ENCODE data around the gene ARID2. TPM values are rescaled to one million over a fixed set of nuclear protein-coding genes. Genes with fewer than 3 reads are reported as not detected.
A peak's percentile ranks its signal among the peaks of the same experiment; 100 is the strongest.

Gene ARID2
- total RNA-seq, 4 donors from 2014 or later = 30.3 to 35.8 (median 32.8) TPM

- TF ChIP-seq, protein P1, sequence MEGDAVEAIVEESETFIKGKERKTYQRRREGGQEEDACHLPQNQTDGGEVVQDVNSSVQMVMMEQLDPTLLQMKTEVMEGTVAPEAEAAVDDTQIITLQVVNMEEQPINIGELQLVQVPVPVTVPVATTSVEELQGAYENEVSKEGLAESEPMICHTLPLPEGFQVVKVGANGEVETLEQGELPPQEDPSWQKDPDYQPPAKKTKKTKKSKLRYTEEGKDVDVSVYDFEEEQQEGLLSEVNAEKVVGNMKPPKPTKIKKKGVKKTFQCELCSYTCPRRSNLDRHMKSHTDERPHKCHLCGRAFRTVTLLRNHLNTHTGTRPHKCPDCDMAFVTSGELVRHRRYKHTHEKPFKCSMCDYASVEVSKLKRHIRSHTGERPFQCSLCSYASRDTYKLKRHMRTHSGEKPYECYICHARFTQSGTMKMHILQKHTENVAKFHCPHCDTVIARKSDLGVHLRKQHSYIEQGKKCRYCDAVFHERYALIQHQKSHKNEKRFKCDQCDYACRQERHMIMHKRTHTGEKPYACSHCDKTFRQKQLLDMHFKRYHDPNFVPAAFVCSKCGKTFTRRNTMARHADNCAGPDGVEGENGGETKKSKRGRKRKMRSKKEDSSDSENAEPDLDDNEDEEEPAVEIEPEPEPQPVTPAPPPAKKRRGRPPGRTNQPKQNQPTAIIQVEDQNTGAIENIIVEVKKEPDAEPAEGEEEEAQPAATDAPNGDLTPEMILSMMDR (IDR thresholded peaks at IDR 0.05) = no peak
- no peak for TF ChIP-seq POLR2A (IDR thresholded peaks at IDR 0.05)
- TF ChIP-seq EP300 (IDR thresholded peaks at IDR 0.05) = no peak
- no peak for DNase-seq (ENCODE audit: low spot score in 2 of 2)
- WGBS, 2 donors = 95 to 100% methylated on average over 1 of the region's 1 CpG
Measured at GRCh38 chr12:45886685-45887084, 157.2 kb downstream of the ARID2 start.

GRCh38 chr12:45887544-45887943 is 158.0 kb downstream of the ARID2 start:
- Histone ChIP-seq H3K4me3 (no peak overlapping the region), H3K27ac (no peak overlapping the region), H3K27me3 (no peaks in the 10 kb centered on the region), H3K9me3 (peaks cover 0 to 2% (median 0%) of the 10 kb centered on the region in 4 donors), H3K4me1 (no peaks in the 10 kb centered on the region), H3K36me3 (peaks cover 0 to 32% (median 10%) of the 10 kb centered on the region in 3 donors)
- DNase-seq (ENCODE audit: low spot score in 2 of 2) = no peak
- TF ChIP-seq, protein P1 (IDR thresholded peaks at IDR 0.05) = no peak
- TF ChIP-seq POLR2A (IDR thresholded peaks at IDR 0.05) (no peak), EP300 (IDR thresholded peaks at IDR 0.05) (no peak)
- WGBS, 2 donors = 88 to 89% methylated on average over 5 of the region's 5 CpGs

More at GRCh38 chr12:45886685-45887084, 157.2 kb downstream of the ARID2 start:
- Histone ChIP-seq H3K9me3 (peaks cover 0 to 2% (median 0%) of the 10 kb centered on the region in 4 donors), H3K36me3 (peaks cover 0 to 31% (median 10%) of the 10 kb centered on the region in 3 donors), H3K4me3 (no peak overlapping the region), H3K4me1 (no peaks in the 10 kb centered on the region), H3K27ac (no peak overlapping the region), H3K27me3 (no peaks in the 10 kb centered on the region)

DNA sequence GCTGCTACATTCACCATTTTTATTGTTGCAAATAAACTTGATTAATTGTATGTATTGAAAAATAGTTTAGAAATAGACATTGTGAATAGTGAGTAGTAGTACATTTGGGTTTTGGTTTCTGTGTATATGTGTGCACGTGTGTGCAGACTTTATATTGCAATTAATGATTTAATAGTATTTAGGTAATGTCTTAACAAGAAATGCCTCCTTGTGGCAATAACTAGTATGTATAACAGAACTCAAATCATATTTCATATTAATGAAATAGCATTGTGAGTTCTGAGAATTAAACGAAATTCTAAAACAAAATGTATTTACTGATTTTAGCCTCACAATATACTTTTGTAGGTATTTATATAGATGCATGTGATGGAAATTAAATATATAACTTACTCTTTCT is 160.8 kb downstream of the ARID2 start:
- WGBS, 2 donors = 75 to 76% methylated on average over 2 of the region's 2 CpGs
- TF ChIP-seq EP300 (IDR thresholded peaks at IDR 0.05) (no peak), POLR2A (IDR thresholded peaks at IDR 0.05) (no peak)
- TF ChIP-seq, protein P1 (IDR thresholded peaks at IDR 0.05) = no peak

DNA sequence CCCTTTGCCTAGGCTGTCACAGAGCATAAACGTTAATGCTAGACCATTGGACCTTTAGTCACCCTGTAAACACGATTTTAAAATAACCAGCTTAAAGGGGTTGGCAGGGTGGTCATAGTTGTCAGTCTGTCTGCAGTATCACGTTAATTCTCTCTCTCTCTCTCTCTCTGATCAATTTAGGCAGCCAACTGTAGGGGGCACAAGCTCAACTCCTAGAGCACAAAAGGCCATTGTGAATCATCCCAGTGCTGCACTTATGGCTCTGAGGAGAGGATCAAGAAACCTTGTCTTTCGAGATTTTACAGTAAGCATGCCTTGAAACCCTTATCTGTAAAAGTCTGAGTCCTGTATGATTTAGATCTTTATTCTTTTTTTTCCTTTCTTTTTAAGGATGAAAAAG is 163.7 kb downstream of the ARID2 start:
- no peaks in the 10 kb centered on the region for H3K9me3 ChIP-seq
- peaks cover 0 to 56% (median 2%) of the 10 kb centered on the region in 3 donors for H3K36me3 ChIP-seq
- WGBS, 2 donors = 45 to 48% methylated on average over 4 of the region's 4 CpGs
- DNase-seq (ENCODE audit: low spot score in 2 of 2) = no peak
- TF ChIP-seq POLR2A (IDR thresholded peaks at IDR 0.05) (no peak), EP300 (IDR thresholded peaks at IDR 0.05) (no peak)
- TF ChIP-seq, protein P1 (IDR thresholded peaks at IDR 0.05) = peak in 1 of 5 experiments; percentile 20
- no peaks in the 10 kb centered on the region for H3K27me3 ChIP-seq
- H3K4me3 ChIP-seq = no peak overlapping the region
- H3K4me1 ChIP-seq = no peaks in the 10 kb centered on the region
- no peak overlapping the region for H3K27ac ChIP-seq

More for the DNA sequence above, 160.8 kb downstream of the ARID2 start:
- peaks cover 0 to 2% (median 0%) of the 10 kb centered on the region in 4 donors for H3K9me3 ChIP-seq
- DNase-seq (ENCODE audit: low spot score in 2 of 2) = no peak
- H3K36me3 ChIP-seq = peaks cover 0 to 48% (median 10%) of the 10 kb centered on the region in 3 donors
- no peak overlapping the region for H3K4me3 ChIP-seq
- H3K27me3 ChIP-seq = no peaks in the 10 kb centered on the region
- no peak overlapping the region for H3K27ac ChIP-seq
- H3K4me1 ChIP-seq = no peaks in the 10 kb centered on the region

GRCh38 chr12:45895961-45896360 is 166.5 kb downstream of the ARID2 start:
- peaks cover 0 to 79% (median 2%) of the 10 kb centered on the region in 3 donors for H3K36me3 ChIP-seq
- H3K27ac ChIP-seq = no peak overlapping the region
- no peaks in the 10 kb centered on the region for H3K27me3 ChIP-seq
- no peaks in the 10 kb centered on the region for H3K4me1 ChIP-seq
- WGBS, 2 donors = 97 to 98% methylated on average over 4 of the region's 4 CpGs
- no peak overlapping the region for H3K4me3 ChIP-seq
- H3K9me3 ChIP-seq = no peaks in the 10 kb centered on the region
- TF ChIP-seq, protein P1 (IDR thresholded peaks at IDR 0.05) = no peak
- TF ChIP-seq EP300 (IDR thresholded peaks at IDR 0.05) = no peak
- TF ChIP-seq POLR2A (IDR thresholded peaks at IDR 0.05) = no peak
- DNase-seq (ENCODE audit: low spot score in 2 of 2) = no peak
